ENCODE results near the gene ARHGAP24. TPM values are rescaled to one million over a fixed set of nuclear protein-coding genes. Genes with fewer than 3 reads are reported as not detected.

ARHGAP24 gene
- total RNA-seq, 1 experiment from 2014 or later = 16.0 TPM

GRCh38 chr4:85738721-85739120, 263.8 kb downstream of the ARHGAP24 start:
- no peak for DNase-seq (ENCODE audit: low read depth)

GRCh38 chr4:85740431-85740861, 265.5 kb downstream of the ARHGAP24 start:
- peak; percentile 13 for DNase-seq (ENCODE audit: low read depth)

GRCh38 chr4:85741381-85741780, 266.4 kb downstream of the ARHGAP24 start:
- DNase-seq (ENCODE audit: low read depth) = no peak

- DNase-seq (ENCODE audit: low read depth) = peak; percentile 37
Observed at GRCh38 chr4:85741921-85742591, 267.1 kb downstream of the ARHGAP24 start.

- peak; percentile 70 for DNase-seq (ENCODE audit: low read depth)
Observed at GRCh38 chr4:85744950-85745349, 270.0 kb downstream of the ARHGAP24 start.

GRCh38 chr4:85745939-85746338, 271.0 kb downstream of the ARHGAP24 start:
- no peak for DNase-seq (ENCODE audit: low read depth)

- DNase-seq (ENCODE audit: low read depth) = peak; percentile 74
Observed at GRCh38 chr4:85747882-85748491, 273.0 kb downstream of the ARHGAP24 start.

GRCh38 chr4:85748654-85749053, 273.7 kb downstream of the ARHGAP24 start:
- DNase-seq (ENCODE audit: low read depth) = no peak

GRCh38 chr4:85751866-85752265, 276.9 kb downstream of the ARHGAP24 start:
- no peak for DNase-seq (ENCODE audit: low read depth)

- DNase-seq (ENCODE audit: low read depth) = no peak
Observed at GRCh38 chr4:85755285-85755684, 280.3 kb downstream of the ARHGAP24 start.

GRCh38 chr4:85756938-85757337, 282.0 kb downstream of the ARHGAP24 start:
- peak; percentile 53 for DNase-seq (ENCODE audit: low read depth)

- no peak for DNase-seq (ENCODE audit: low read depth)
Observed at GRCh38 chr4:85759388-85759787, 284.4 kb downstream of the ARHGAP24 start.

GRCh38 chr4:85760511-85760910, 285.6 kb downstream of the ARHGAP24 start:
- no peak for DNase-seq (ENCODE audit: low read depth)

GRCh38 chr4:85761803-85762528, 287.0 kb downstream of the ARHGAP24 start:
- DNase-seq (ENCODE audit: low read depth) = peak; percentile 27

GRCh38 chr4:85762529-85762871, 287.6 kb downstream of the ARHGAP24 start:
- DNase-seq (ENCODE audit: low read depth) = peak; percentile 75

- no peak for DNase-seq (ENCODE audit: low read depth)
Observed at GRCh38 chr4:85763202-85763601, 288.3 kb downstream of the ARHGAP24 start.

- DNase-seq (ENCODE audit: low read depth) = no peak
Observed at GRCh38 chr4:85767649-85768048, 292.7 kb downstream of the ARHGAP24 start.

GRCh38 chr4:85769009-85769408, 294.1 kb downstream of the ARHGAP24 start:
- DNase-seq (ENCODE audit: low read depth) = no peak

GRCh38 chr4:85772470-85772869, 297.5 kb downstream of the ARHGAP24 start:
- no peak for DNase-seq (ENCODE audit: low read depth)

GRCh38 chr4:85773372-85773771, 298.4 kb downstream of the ARHGAP24 start:
- DNase-seq (ENCODE audit: low read depth) = no peak

- no peak for DNase-seq (ENCODE audit: low read depth)
Observed at GRCh38 chr4:85774000-85774399, 299.1 kb downstream of the ARHGAP24 start.

GRCh38 chr4:85774489-85774888, 299.5 kb downstream of the ARHGAP24 start:
- DNase-seq (ENCODE audit: low read depth) = no peak

GRCh38 chr4:85776096-85776495, 301.1 kb downstream of the ARHGAP24 start:
- no peak for DNase-seq (ENCODE audit: low read depth)

Measured in RPMI7951 (cell line).